Aorta (tissue), 5 donors: ENCODE results near the gene SLC39A11. TPM values are rescaled to one million over a fixed set of nuclear protein-coding genes. Genes with fewer than 3 reads are reported as not detected.

Experiments used
- ATAC-seq: fragments of 200-7000 bp; cut with Tn5 transposase; one replicate; pipeline ENCODE4 v1.9.1; 2022; ENCODE audit warnings: moderate library complexity; ENCODE audit not compliant: low FRiP score
- DNase-seq, 2 donors: peaks; one replicate each; pipeline ENCODE4 v3.0.0-alpha.2; 2020
- H3K27ac ChIP-seq, 2 donors: one replicate each; pipeline ENCODE4 v1.5.1; 2013; ENCODE audit warnings: low read length in 2 of 2, mild to moderate bottlenecking in 2 of 2, moderate library complexity in 2 of 2, control low read depth in 1 of 2, inconsistent platforms in 1 of 2, low read depth in 1 of 2
- H3K27me3 ChIP-seq, 2 donors: one replicate each; pipeline ENCODE4 v1.6.1; 2013; ENCODE audit warnings: control low read depth in 1 of 2, low read length in 1 of 2, mild to moderate bottlenecking in 1 of 2, moderate library complexity in 1 of 2; ENCODE audit not compliant: insufficient read depth in 2 of 2, control insufficient read depth in 1 of 2
- H3K36me3 ChIP-seq, 2 donors: one replicate each; pipeline ENCODE4 v1.6.1; 2013; ENCODE audit warnings: control low read depth in 1 of 2, low read length in 1 of 2, mild to moderate bottlenecking in 1 of 2; ENCODE audit not compliant: insufficient read depth in 2 of 2, control insufficient read depth in 1 of 2
- H3K4me1 ChIP-seq, 2 donors: one replicate each; pipeline ENCODE4 v1.6.1; 2013; ENCODE audit warnings: low read length in 2 of 2, control low read depth in 1 of 2, mild to moderate bottlenecking in 1 of 2, moderate library complexity in 1 of 2; ENCODE audit not compliant: insufficient read depth in 2 of 2, control insufficient read depth in 1 of 2
- H3K4me3 ChIP-seq, 2 donors: one replicate each; pipeline ENCODE4 v1.5.1; 2013; ENCODE audit warnings: low read length in 2 of 2, control low read depth in 1 of 2, mild to moderate bottlenecking in 1 of 2
- H3K9me3 ChIP-seq: one replicate; pipeline ENCODE4 v1.6.1; 2013; ENCODE audit warnings: mild to moderate bottlenecking, low read length; ENCODE audit not compliant: control insufficient read depth
- WGBS, 2 donors: extraction: QIAGEN DNeasy Blood & Tissue Kit; methylation state at CpG; one replicate each; pipeline ENCODE4 v1.1.7; 2013; 5-methylcytosine and 5-hydroxymethylcytosine counted together
- intact Hi-C, 2 donors: fragments of 100-400 bp; cut with DNase I; formaldehyde crosslinking; loops; one replicate each; pipeline versions ENCODE4 v1.14.2 to v1.15.0; 2022
- polyA plus RNA-seq, 2 donors: library from polyadenylated mRNA; stranded (reverse); fragments of 200-250 nt; gene quantifications; one replicate each; pipeline ENCODE4 v1.2.3, GENCODE V29; 2013
- total RNA-seq, 2 donors: library from RNA; stranded (reverse); fragmentation: NEBNext Ultra II Directional; extraction: Animal tissue kit (Norgen Biotek cat#: 25700); gene quantifications; one replicate each; pipeline ENCODE4 v1.2.1, GENCODE V29; 2021
- donor health status: healthy with polysubstance abuse.
- donor health status: Bipolar disorder and iron deficiency.
- donor health status: DM: no; HTN: no; CAD: no.
- donor health status: DM: no; HTN: no; CAD: no.
- donor health status: DM: yes; HTN: yes; CAD: no.

SLC39A11 gene
- total and polyA plus RNA-seq, 4 donors = 9.3 to 31.8 (median 17.5) TPM

GRCh38 chr17:72858826-72859495, 233.5 kb downstream of the SLC39A11 start:
- Histone ChIP-seq H3K36me3 (no peaks in the 10 kb centered on the region), H3K27ac (no peak overlapping the region), H3K4me3 (no peak overlapping the region), H3K9me3 (peaks cover 2% of the 10 kb centered on the region), H3K4me1 (no peaks in the 10 kb centered on the region), H3K27me3 (no peaks in the 10 kb centered on the region)
- DNase-seq (no peak), ATAC-seq (no peak)
- intact Hi-C loops = no loop called here

DNA sequence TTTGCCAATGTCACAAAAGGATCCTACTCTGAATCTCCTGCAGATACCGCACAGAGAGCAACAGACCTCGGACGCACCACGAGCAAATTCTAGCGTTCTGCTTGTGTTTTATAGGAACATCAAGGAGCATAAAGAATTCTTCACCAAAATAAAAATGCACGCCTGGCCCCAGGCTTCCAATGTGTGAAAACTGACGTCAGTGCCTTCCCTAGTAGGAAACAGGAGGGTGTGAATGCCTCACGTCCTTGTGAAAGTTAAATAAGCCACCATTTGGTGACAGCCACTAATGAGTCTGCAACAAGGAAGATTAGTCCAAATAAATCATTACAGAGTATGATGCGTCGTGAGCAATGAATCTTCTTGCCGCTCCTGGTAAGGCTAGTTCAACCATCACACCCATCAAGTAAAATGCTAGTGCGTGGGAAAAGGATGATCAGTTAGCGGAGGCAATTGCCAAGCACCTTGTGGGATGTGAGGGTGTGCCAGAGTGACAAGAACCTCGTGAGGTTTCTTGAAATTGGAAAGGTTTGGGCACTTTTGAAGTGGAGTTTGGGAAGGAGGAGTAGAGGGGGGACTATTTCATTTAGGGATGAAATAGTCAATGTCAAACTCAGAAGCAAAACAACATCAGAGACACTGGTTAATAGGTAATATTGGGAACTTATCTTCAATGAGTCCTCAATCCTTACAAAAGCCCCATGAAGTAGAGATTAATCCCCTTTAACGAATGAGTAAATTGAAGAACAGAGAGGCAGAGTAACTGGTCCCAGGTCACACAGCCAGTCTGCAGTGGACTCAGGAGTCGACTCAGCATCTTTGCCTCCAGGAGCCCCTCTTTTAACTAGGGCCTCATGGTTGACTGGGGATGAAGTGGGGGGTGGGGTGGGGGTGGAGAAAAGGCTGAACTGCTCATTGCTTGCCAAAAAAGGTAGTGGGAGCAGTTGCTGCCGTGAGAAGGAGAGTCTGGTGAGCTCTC, 238.8 kb downstream of the SLC39A11 start:
- Histone ChIP-seq H3K36me3 (peaks cover 0 to 2% of the 10 kb centered on the region in 2 donors), H3K9me3 (no peaks in the 10 kb centered on the region), H3K27ac (no peak overlapping the region), H3K27me3 (no peaks in the 10 kb centered on the region), H3K4me3 (no peak overlapping the region), H3K4me1 (no peaks in the 10 kb centered on the region)
- ATAC-seq = no peak
- intact Hi-C loops = no loop called here
- DNase-seq = no peak
- 57 to 68% methylated on average over 17 of the region's 17 CpGs for WGBS, 2 donors

- intact Hi-C loops = no loop called here
- H3K4me3 ChIP-seq = no peak overlapping the region
- no peak for ATAC-seq
- H3K4me1 ChIP-seq = no peaks in the 10 kb centered on the region
- H3K27ac ChIP-seq = no peak overlapping the region
- no peak for DNase-seq
- no peaks in the 10 kb centered on the region for H3K9me3 ChIP-seq
- WGBS, 2 donors = 86 to 95% methylated on average over 5 of the region's 5 CpGs
- peaks cover 0 to 2% of the 10 kb centered on the region in 2 donors for H3K36me3 ChIP-seq
- no peaks in the 10 kb centered on the region for H3K27me3 ChIP-seq
These were observed 240.1 kb downstream of the SLC39A11 start for GRCh38 chr17:72852277-72852938.

DNA sequence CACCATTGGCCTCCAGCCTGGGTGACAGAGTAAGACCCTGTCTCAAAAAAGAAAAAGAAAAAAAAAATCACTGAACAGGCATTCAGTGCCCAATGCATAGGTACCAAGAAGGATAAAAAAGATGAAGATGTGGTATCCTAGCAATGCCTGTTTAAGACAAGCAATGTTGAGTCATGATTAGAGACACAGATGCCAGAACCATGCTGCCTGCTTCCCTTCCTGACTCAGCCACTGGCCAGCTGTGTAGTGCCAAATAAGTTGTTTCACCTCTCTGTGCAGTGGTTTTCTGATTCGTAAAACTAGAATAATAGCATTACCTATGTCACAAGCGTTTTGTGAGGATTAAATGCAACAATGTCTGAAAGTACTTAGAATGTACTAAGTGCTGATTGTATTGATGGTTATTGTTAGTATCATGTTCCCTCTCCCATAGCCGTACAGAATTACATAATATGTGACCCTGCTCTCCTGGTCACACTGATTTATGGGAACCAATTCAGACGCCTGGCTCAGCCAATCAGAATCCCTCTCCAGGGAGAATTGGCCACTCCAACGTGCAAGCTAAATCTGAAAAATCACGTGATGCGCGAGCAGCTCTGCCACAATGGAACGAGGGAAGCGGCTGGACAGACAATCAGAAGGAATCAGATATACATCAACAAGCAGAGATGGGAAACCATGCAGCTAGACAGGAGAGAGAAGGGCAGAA, 241.9 kb downstream of the SLC39A11 start:
- 83 to 89% methylated on average over 10 of the region's 10 CpGs for WGBS, 2 donors

DNA sequence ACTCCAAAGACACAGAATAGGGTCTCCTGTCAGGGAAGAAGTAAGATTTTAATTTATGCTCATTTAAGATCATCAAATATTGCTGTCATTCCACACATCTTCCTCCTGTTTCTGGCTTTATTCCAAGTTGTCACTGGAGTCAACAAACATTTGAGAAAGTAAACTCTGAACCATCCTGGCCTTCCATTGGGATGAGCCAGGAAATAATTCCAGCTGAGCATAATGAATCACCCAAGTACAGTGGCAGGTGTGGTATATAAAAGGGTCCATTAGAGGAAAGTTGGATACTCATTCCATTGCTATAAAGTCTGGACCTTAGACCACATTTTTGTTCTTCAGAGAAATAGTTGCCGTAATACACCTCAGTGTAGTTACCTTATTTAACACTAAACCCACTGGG, 246.1 kb downstream of the SLC39A11 start:
- peaks cover 0 to 7% of the 10 kb centered on the region in 2 donors for H3K36me3 ChIP-seq
- 97 to 100% methylated on average over 1 of the region's 1 CpG for WGBS, 2 donors
- H3K9me3 ChIP-seq = no peaks in the 10 kb centered on the region
- no peak for DNase-seq
- no peaks in the 10 kb centered on the region for H3K4me1 ChIP-seq
- no peak for ATAC-seq
- intact Hi-C loops = no loop called here
- no peak overlapping the region for H3K27ac ChIP-seq
- H3K27me3 ChIP-seq = no peaks in the 10 kb centered on the region
- H3K4me3 ChIP-seq = no peak overlapping the region

More for the DNA sequence above, 241.9 kb downstream of the SLC39A11 start:
- DNase-seq (no peak), ATAC-seq (no peak)
- Histone ChIP-seq H3K4me1 (no peaks in the 10 kb centered on the region), H3K27me3 (no peaks in the 10 kb centered on the region), H3K4me3 (no peak overlapping the region), H3K27ac (no peak overlapping the region), H3K9me3 (no peaks in the 10 kb centered on the region), H3K36me3 (peaks cover 0 to 2% of the 10 kb centered on the region in 2 donors)
- intact Hi-C loops = no loop called here

DNA sequence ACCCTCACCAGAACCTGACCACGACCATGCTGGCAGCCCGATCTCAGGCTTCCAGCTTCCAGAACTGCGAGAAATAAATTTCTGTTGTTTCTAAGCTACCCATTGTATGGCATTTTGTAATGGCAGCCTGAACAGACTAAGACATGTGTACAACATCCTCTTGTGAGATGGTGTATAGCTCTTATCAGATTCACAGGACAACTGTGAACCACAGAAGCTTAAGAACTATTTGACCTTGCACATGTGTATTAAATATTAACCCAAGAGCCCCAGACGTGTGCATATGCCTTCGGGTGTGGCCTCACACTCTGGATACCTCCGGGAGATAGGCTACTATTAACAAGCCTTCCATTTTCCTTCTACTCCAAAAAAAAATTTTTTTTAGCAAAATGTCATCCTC, 248.9 kb downstream of the SLC39A11 start:
- Histone ChIP-seq H3K4me3 (no peak overlapping the region), H3K27me3 (no peaks in the 10 kb centered on the region), H3K36me3 (peaks cover 0 to 5% of the 10 kb centered on the region in 2 donors), H3K27ac (no peak overlapping the region), H3K4me1 (no peaks in the 10 kb centered on the region), H3K9me3 (no peaks in the 10 kb centered on the region)
- DNase-seq (no peak), ATAC-seq (no peak)
- intact Hi-C loops = no loop called here
- WGBS, 2 donors = 78 to 91% methylated on average over 6 of the region's 6 CpGs

DNA sequence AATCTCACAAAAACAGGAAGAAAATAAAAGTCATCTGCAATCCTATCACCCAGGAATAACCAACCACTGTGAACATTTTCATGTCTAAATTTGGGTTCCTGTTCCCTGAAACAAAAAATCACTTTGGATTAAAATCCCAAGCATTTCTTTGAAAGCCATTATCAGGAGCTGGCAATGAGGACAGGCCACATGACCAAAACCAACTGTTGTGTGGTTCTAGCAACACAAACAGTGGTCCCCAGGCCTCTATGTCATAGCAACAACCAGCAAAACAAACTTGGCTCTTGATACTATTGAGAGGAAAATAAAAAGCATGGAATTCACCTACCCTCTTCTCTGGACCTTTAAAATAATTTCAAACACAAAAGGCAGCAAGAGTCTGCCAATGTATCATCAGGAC, 252.5 kb downstream of the SLC39A11 start:
- no peaks in the 10 kb centered on the region for H3K9me3 ChIP-seq
- no peak for DNase-seq
- ATAC-seq = no peak
- intact Hi-C loops = no loop called here
- peaks cover 0 to 5% of the 10 kb centered on the region in 2 donors for H3K36me3 ChIP-seq
- H3K4me3 ChIP-seq = no peak overlapping the region
- H3K27ac ChIP-seq = no peak overlapping the region
- H3K4me1 ChIP-seq = no peaks in the 10 kb centered on the region
- no peaks in the 10 kb centered on the region for H3K27me3 ChIP-seq

DNA sequence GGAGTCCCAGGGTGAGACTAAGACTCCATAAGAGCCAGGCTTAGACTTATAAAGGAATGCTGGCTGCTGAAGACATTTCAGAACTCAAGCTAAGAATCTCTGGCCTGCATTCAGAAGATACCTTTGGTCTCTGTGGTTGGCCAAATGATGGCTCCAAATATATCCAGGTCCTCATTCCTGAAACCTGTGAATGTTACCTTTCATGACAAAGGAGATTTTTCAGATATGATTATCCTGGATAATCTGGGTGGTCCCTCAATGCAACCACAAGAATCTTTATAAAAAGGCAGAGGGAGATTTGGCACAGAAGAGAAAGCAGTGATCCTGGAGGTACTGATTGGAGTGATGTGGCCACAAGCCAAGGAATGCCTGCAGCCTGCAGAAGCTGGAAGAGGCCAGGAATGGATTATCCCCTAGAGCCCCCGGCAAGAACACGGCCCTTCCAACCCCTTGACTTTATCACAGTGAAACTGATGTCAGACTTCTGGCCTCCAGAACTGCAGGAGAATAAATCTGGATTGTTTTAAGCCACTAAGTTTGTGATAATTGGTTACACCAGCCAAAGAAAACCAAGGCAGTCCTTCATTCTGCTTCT, 253.3 kb downstream of the SLC39A11 start:
- Histone ChIP-seq H3K4me1 (no peaks in the 10 kb centered on the region), H3K27me3 (no peaks in the 10 kb centered on the region), H3K36me3 (peaks cover 0 to 5% of the 10 kb centered on the region in 2 donors), H3K9me3 (no peaks in the 10 kb centered on the region), H3K4me3 (no peak overlapping the region), H3K27ac (no peak overlapping the region)
- 28 to 35% methylated on average over 2 of the region's 2 CpGs for WGBS, 2 donors
- intact Hi-C loops = loop anchor here in 1 of 2 donors (10.0 kb wide), 1 partner anchor 64 kb away; no protein-coding TSS in a partner anchor
- no peak for DNase-seq
- no peak for ATAC-seq
